Upper lobe of left lung (tissue), 6 donors: Measurements from ENCODE around the gene SLC25A42. TPM values are rescaled to one million over a fixed set of nuclear protein-coding genes. Genes with fewer than 3 reads are reported as not detected.

Experiments used
- ATAC-seq, 2 donors: fragments of 200-7000 bp; cut with Tn5 transposase; one replicate each; pipeline ENCODE4 v1.9.1; 2022; ENCODE audit warnings: mild to moderate bottlenecking in 2 of 2, moderate library complexity in 2 of 2; ENCODE audit not compliant: low FRiP score in 2 of 2
- DNase-seq, 2 donors: peaks; one replicate each; pipeline ENCODE4 v3.0.0-alpha.2; 2019 to 2020
- H3K27ac ChIP-seq, 4 donors: fragments of 200-600 bp; sonication (generic); one replicate each; pipeline ENCODE4 v1.5.1; 2016 to 2019
- H3K27me3 ChIP-seq, 4 donors: fragments of 200-600 bp; sonication (generic); one replicate each; pipeline ENCODE4 v1.5.1; 2017 to 2019
- H3K36me3 ChIP-seq, 4 donors: fragments of 200-600 bp; sonication (generic); one replicate each; pipeline ENCODE4 v1.5.1; 2016 to 2019
- H3K4me1 ChIP-seq, 4 donors: fragments of 200-600 bp; sonication (generic); one replicate each; pipeline ENCODE4 v1.5.1; 2018 to 2019
- H3K4me3 ChIP-seq, 4 donors: fragments of 200-600 bp; sonication (generic); one replicate each; pipeline ENCODE4 v1.5.1; 2017 to 2019; ENCODE audit warnings: mild to moderate bottlenecking in 2 of 4, moderate library complexity in 1 of 4
- H3K9me3 ChIP-seq, 4 donors: fragments of 200-600 bp; sonication (generic); one replicate each; pipeline ENCODE4 v1.5.1; 2018 to 2019
- CTCF ChIP-seq, 6 experiments: fragments of 450-650 bp in 4 of 6; fragments of 200-600 bp in 2 of 6; sonication (generic) in 2 of 6; IDR thresholded peaks; one replicate each; pipeline ENCODE4 v1.5.1; 2016 to 2019; ENCODE audit warnings: antibody characterized with exemption in 6 of 6
- EP300 ChIP-seq, 4 donors: sonication (generic); formaldehyde crosslinking; IDR thresholded peaks; one replicate each; pipeline ENCODE4 v1.5.1; 2017; ENCODE audit warnings: antibody characterized with exemption in 4 of 4, control low read depth in 2 of 4
- POLR2A ChIP-seq, 4 donors: fragments of 450-650 bp; IDR thresholded peaks; one replicate each; pipeline ENCODE4 v1.5.1; 2016 to 2017; ENCODE audit warnings: antibody characterized with exemption in 4 of 4, mild to moderate bottlenecking in 2 of 4
- POLR2AphosphoS5 ChIP-seq, 2 donors: sonication (generic); formaldehyde crosslinking; IDR thresholded peaks; one replicate each; pipeline ENCODE4 v1.5.1; 2017; ENCODE audit warnings: antibody characterized with exemption in 2 of 2
- WGBS, 2 donors: methylation state at CpG; one replicate each; pipeline ENCODE4 v1.1.5; 2017 to 2018; 5-methylcytosine and 5-hydroxymethylcytosine counted together
- total RNA-seq, 6 donors: library from RNA; depleted of rRNA in 4 of 6; stranded (reverse); fragments of >200 nt in 4 of 6; gene quantifications; one replicate each; pipeline versions ENCODE4 v1.1.0 to v1.2.1, GENCODE V29; 2016 to 2021
- donor health status: DM: no; HTN: no; CAD: no; lungs with moderate emphysema.
- donor health status: DM: no; HTN: yes; CAD: no; lungs with severe emphysema.

The SLC25A42 gene
- total RNA-seq, 6 donors from 2014 or later, result 5.6 to 23.0 (median 13.6) TPM

DNA sequence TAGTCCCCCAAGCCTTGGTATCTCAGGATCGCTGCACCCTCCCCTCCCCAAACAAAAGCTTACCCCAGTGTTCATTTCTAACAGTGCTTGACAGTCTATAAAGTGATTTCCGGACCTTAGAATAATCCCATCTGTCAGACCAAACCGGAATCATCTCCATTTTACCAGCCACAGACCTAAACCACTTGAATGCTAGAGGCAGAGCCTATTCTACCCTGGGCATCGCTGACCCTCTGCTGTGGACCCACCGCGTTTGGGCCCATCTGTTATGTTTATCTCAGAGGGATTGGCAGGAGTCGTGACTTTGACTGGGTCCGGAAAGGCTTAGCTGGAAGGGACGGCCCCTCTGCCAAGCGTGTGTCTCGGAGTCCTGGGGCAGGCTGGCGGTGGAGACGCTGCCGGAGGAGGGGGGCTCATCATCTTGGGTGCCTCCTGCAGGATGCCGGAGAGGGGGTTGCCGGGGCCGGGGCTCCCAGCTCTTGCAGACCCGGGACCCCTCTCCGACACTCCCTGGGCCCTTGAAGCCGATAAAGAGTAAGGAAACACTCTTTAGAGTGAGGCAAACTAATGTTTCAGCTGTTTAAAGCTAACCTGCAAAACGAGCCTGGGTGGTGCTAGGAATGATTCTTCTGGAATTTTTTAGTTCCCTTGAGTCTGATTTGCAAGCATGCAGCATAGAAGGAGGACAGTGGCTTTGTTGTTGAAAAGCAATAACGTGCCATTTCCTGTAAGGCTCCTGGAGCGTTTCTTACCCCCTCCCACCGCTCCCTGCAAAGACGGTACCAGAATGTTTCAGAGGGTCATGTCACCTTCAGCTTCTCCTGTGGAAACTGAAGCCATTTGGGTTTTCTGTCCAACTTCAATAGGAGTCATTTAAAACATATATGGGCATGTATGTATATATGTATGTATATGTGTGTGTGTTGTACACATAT is 1.3 kb downstream of the SLC25A42 start:
- TF ChIP-seq POLR2AphosphoS5 (IDR thresholded peaks at IDR 0.05) (no peak), EP300 (IDR thresholded peaks at IDR 0.05) (no peak), CTCF (IDR thresholded peaks at IDR 0.05) (no peak), POLR2A (IDR thresholded peaks at IDR 0.05) (no peak)
- Histone ChIP-seq H3K4me1 (peaks cover 27 to 39% (median 36%) of the 10 kb centered on the region in 4 donors), H3K27ac (peak overlapping the region; percentile 63 to 85 (median 70)), H3K9me3 (no peaks in the 10 kb centered on the region), H3K36me3 (no peaks in the 10 kb centered on the region), H3K4me3 (peak overlapping the region; percentile 68 to 94 (median 82)), H3K27me3 (no peaks in the 10 kb centered on the region)
- DNase-seq (peak in 1 of 2 donors; percentile 76), ATAC-seq (no peak)
- 2% methylated on average over 10 to 25 of the region's 25 CpGs for WGBS, 2 donors

- Histone ChIP-seq H3K36me3 (no peaks in the 10 kb centered on the region), H3K4me3 (no peak overlapping the region), H3K27me3 (no peaks in the 10 kb centered on the region), H3K27ac (no peak overlapping the region), H3K4me1 (peaks cover 27 to 39% (median 31%) of the 10 kb centered on the region in 4 donors), H3K9me3 (no peaks in the 10 kb centered on the region)
- TF ChIP-seq POLR2AphosphoS5 (IDR thresholded peaks at IDR 0.05) (no peak), CTCF (IDR thresholded peaks at IDR 0.05) (no peak), EP300 (IDR thresholded peaks at IDR 0.05) (no peak)
- ATAC-seq (no peak), DNase-seq (no peak)
- 76 to 80% methylated on average over 11 of the region's 11 CpGs for WGBS, 2 donors
Observed at GRCh38 chr19:19067276-19068072, 3.7 kb downstream of the SLC25A42 start.

- peaks cover 22 to 46% (median 28%) of the 10 kb centered on the region in 4 donors for H3K4me1 ChIP-seq
- H3K36me3 ChIP-seq, result no peaks in the 10 kb centered on the region
- DNase-seq (no peak), ATAC-seq (no peak)
- H3K9me3 ChIP-seq, result no peaks in the 10 kb centered on the region
- no peak for TF ChIP-seq EP300 (IDR thresholded peaks at IDR 0.05)
- TF ChIP-seq CTCF (IDR thresholded peaks at IDR 0.05), result no peak
- no peak for TF ChIP-seq POLR2A (IDR thresholded peaks at IDR 0.05)
- no peaks in the 10 kb centered on the region for H3K27me3 ChIP-seq
- H3K4me3 ChIP-seq, result no peak overlapping the region
- 79 to 81% methylated on average over 11 of the region's 11 CpGs for WGBS, 2 donors
- peak overlapping the region in 2 of 4 donors; percentile 3 to 54 for H3K27ac ChIP-seq
Observed at GRCh38 chr19:19068659-19069654, 5.2 kb downstream of the SLC25A42 start.

- Histone ChIP-seq H3K36me3 (no peaks in the 10 kb centered on the region), H3K27ac (no peak overlapping the region), H3K4me1 (peaks cover 10 to 32% (median 18%) of the 10 kb centered on the region in 4 donors), H3K9me3 (no peaks in the 10 kb centered on the region), H3K4me3 (no peak overlapping the region), H3K27me3 (no peaks in the 10 kb centered on the region)
- DNase-seq (no peak), ATAC-seq (no peak)
- TF ChIP-seq POLR2A (IDR thresholded peaks at IDR 0.05), result no peak
- no peak for TF ChIP-seq CTCF (IDR thresholded peaks at IDR 0.05)
- no peak for TF ChIP-seq EP300 (IDR thresholded peaks at IDR 0.05)
- no peak for TF ChIP-seq POLR2AphosphoS5 (IDR thresholded peaks at IDR 0.05)
- WGBS, 2 donors, result 87% methylated on average over 8 of the region's 8 CpGs
Observed at GRCh38 chr19:19071897-19072296, 8.1 kb downstream of the SLC25A42 start.
